ENCODE results near the gene TEC. TPM values are rescaled to one million over a fixed set of nuclear protein-coding genes. Genes with fewer than 3 reads are reported as not detected.

Gene TEC
- total and polyA plus RNA-seq, 9 of the 15 experiments (the other 6 are each of a cell fraction or from before 2014, with no cell fraction given), result 5.3 to 14.7 (median 8.8) TPM

- Histone ChIP-seq H3K9ac (ENCODE audit: insufficient read depth in 1 of 2, low read depth in 2 of 2, low read length in 2 of 2) (no peak overlapping the region), H3K27ac (ENCODE audit: extremely low read depth, low read depth, low read length) (peak overlapping the region; percentile 78; the same call in 2 of the 3 replicates), H3K9me1 (ENCODE audit: control insufficient read depth, insufficient read depth, low read length) (no peaks in the 10 kb centered on the region), H4K20me1 (replicated peaks; ENCODE audit: control insufficient read depth, insufficient read depth, low read length) (no peaks in the 10 kb centered on the region), H3K27me3 (ENCODE audit: control insufficient read depth in 2 of 2, insufficient read depth in 2 of 2, low read length in 2 of 2) (no peaks in the 10 kb centered on the region), H3K4me2 (ENCODE audit: insufficient read depth, low read length) (peak overlapping the region; percentile 89; the same call in 1 of the 2 replicates), H3K4me3 (no peak overlapping the region), H3K4me1 (replicated peaks in 1 of 2; ENCODE audit: control insufficient read depth in 2 of 2, insufficient read depth in 2 of 2, low read length in 2 of 2) (peaks cover 21 to 41% of the 10 kb centered on the region in 2 experiments), H3K9me3 (replicated peaks; ENCODE audit: control insufficient read depth, insufficient read depth, low read depth, low read length) (no peaks in the 10 kb centered on the region), H3K79me2 (ENCODE audit: control insufficient read depth, insufficient read depth, low read length) (peaks cover 81% of the 10 kb centered on the region), H3K36me3 (ENCODE audit: control insufficient read depth, insufficient read depth, low read length) (peaks cover 12% of the 10 kb centered on the region), H2AFZ (ENCODE audit: low read depth, low read length) (no peak overlapping the region)
- intact Hi-C loops (cut with micrococcal nuclease), result no loop called here
- in situ Hi-C loops (cut with MboI), result no loop called here
- ATAC-seq (no peak), DNase-seq (ENCODE audit: extremely low read depth in 1 of 4, low spot score in 3 of 4) (no peak), FAIRE-seq (no peak)
- ChIA-PET CTCF (ENCODE audit: low intra/inter-chr PET ratio) (no interaction called here), POLR2A (interaction anchor here (0.6 to 2.4 kb wide), 4 partner anchors 9 to 89 kb away, joined by 3 to 6 read pairs (median 4); no protein-coding TSS in a partner anchor)
- WGBS (ENCODE audit: insufficient coverage, low coverage, missing lambda C conversion rate), result 17% methylated on average over 3 of the region's 4 CpGs
- no TSS peak for BruUV-seq (replicated peaks)
- TF ChIP-seq SMARCE1 (IDR thresholded peaks at IDR 0.05) (0 out of 2 replicates have a peak, but pooled peaks have one; percentile 28), RREB1 (CRISPR knock-in tag; IDR thresholded peaks at IDR 0.05) (no peak), ZNF592 (IDR thresholded peaks at IDR 0.05) (no peak), MLX (CRISPR knock-in tag; conservative IDR thresholded peaks at IDR 0.05) (no peak), ASH1L (IDR thresholded peaks at IDR 0.05; ENCODE audit: borderline replicate concordance, low read depth, partially characterized antibody) (no peak), ZC3H8 (IDR thresholded peaks at IDR 0.05) (no peak), ETV5 (CRISPR knock-in tag; IDR thresholded peaks at IDR 0.05; ENCODE audit: low read depth) (no peak), HMG20A (CRISPR knock-in tag; conservative IDR thresholded peaks at IDR 0.05) (no peak), ZNF133 (CRISPR knock-in tag; IDR thresholded peaks at IDR 0.05) (no peak), TFAP4 (CRISPR knock-in tag; IDR thresholded peaks at IDR 0.05; ENCODE audit: borderline replicate concordance) (no peak), ZNF316 (IDR thresholded peaks at IDR 0.05) (peak; percentile 27; the same call in 1 of the 2 replicates), POLR2AphosphoS2 (IDR thresholded peaks at IDR 0.05; ENCODE audit: low read length) (no peak)
Observed at GRCh38 chr4:48266781-48267180, 2.9 kb downstream of the TEC start.

All from K562 (cell line).